HG03520 (cell line): Measurements from ENCODE around the gene LYL1.

Source experiments
- ATAC-seq: cut with Tn5 transposase; IDR thresholded peaks from one replicate; pipeline ENCODE4 v1.9.1; 2021; ENCODE audit warnings: mild to moderate bottlenecking, moderate library complexity; ENCODE audit not compliant: unreplicated experiment

LYL1 gene

DNA sequence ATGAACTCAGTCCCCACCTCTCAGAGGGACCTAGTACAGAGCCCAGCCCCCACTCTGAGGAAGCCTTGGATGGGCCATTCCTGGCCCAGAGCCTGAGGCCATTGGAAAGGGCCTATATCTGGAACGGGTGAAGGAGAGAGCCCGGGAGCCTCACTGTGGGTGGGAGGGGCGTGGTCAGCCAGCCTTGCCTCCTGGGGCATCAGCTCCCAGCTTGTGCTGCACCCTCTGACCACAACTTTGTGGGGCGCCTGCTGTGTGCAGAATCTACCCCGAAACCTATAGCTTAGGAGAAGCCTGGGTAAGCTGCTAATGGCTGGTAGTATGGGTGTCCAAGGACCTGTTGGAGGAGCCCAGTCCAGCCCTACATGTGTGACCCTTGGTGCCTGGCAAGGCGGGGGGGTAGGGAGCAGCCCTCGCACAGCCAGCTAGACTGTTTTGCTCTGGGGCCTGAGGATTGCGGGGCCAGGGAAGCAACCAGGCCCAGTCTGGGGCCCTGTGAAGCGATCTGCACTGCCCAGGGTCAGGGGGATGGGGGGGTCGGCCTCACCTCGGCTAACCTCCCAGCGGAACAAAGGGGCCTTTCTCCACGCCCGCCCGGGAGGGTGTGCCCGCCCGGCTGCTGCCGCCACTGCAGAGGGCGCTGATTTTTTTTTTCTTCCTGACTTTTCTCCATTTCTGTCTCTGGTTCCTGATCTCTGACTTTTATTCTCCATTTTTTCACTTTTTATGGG, 42.3 kb downstream of the LYL1 start:
- ATAC-seq: no peak

DNA sequence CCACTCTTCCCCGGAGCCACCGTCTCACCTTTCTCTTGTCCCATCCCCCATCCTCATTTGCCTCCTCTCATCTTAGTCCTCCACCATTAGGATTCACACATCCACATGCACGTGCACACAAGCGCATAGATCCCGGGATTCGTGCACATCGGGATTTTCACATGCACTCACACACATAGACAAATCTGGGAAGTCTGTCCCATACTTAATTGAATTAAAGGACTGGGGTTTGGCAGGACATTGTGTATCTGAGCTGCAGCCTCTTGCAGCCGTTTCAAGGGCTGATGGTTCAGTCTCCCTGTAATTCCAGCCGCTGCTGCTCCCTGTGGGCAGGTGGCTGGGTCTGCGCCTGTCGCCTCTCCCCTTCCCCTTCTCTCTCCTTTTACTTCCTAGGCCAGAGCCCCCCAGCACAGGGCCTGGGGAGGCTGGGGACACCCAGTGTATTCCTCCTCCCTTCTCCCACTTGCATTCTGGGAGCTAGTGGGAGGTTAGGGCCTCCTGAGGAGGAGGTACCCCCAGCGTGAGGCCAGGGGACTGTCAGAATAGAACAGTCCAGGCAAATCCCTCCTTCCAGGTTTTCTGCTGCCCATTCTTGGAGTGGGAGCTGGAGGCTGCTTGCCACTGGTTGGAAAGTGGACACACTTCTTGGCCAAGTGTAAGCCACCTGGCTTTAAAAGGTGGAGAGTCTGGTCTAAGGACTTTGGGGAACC, 43.6 kb downstream of the LYL1 start:
- ATAC-seq: no peak

- no peak for ATAC-seq
Observed at GRCh38 chr19:13057744-13058143, 44.9 kb downstream of the LYL1 start.

- ATAC-seq: no peak
Observed at GRCh38 chr19:13057147-13057572, 45.5 kb downstream of the LYL1 start.

DNA sequence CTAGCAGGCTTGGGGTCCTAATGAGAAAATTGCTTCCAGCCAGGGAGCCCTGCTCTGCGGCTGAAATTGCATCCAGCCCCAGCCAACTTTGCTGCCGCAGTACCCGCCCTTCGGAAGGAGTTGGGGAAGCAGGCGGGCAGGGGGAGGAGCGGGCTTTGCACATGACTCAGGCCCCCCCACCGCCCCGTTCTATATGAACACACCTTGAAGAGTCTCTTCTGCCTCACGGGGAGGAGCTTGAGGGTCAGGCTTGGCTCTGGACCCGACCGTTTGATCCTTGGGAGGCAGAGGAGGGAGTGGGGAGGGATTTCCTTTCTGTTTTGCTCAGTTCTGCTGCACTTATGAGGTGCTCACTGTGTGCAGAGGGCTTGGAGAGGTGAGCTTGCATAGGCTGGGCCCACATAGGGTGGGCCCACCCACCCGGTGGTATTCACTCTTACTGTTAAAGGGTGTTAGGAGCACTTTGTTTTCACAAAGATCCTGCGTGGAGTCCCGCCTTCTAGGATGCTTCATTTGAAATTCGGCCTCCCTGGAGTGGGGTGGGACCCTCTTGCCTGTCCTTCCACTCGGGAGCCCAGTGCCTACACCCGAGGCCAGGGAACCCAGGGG, 46.5 kb downstream of the LYL1 start:
- ATAC-seq: no peak

- ATAC-seq: no peak
Observed at GRCh38 chr19:13055213-13056051, 47.2 kb downstream of the LYL1 start.

- no peak for ATAC-seq
Observed at GRCh38 chr19:13054626-13055212, 47.9 kb downstream of the LYL1 start.

- no peak for ATAC-seq
Observed at GRCh38 chr19:13053761-13054625, 48.7 kb downstream of the LYL1 start.

- no peak for ATAC-seq
Observed at GRCh38 chr19:13053238-13053637, 49.4 kb downstream of the LYL1 start.

GRCh38 chr19:13052447-13053175, 50.0 kb downstream of the LYL1 start:
- ATAC-seq: no peak

DNA sequence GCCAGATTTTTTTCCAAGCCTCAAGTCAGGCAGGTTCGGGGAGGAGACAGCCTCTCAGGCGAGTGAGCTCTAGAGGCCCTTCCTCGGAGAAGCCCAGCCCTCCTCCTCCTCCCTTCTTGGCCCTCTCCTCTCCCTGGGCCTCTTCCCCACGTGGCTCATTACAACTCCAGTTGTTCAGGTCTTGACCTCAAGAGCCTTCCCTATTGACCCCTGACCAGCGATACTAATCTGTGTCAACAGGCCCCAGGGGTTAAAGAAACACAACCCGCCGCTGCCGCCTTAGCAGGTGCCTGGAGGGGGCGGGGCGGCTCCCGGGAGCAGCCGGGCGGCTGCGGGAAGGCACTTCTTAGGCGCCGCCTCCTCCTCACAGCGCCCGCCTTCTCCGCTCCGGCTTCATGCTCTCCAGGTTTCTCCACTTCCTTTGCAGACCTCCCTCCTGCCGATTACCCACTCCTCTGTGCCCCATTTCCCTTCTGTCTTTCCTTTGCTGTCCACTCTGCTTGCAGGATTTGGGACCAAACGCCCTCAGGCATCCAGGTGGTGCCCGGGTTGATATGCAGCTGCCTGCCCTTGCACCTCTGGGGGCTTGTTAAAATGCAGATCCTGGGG, 51.0 kb downstream of the LYL1 start:
- ATAC-seq: no peak

- ATAC-seq: no peak
Observed at GRCh38 chr19:13050274-13050673, 52.4 kb downstream of the LYL1 start.
